GM18499 (cell line): ENCODE data around the gene FAM153A.
"Not testable (repeated sequence)": the region's sequence is repeated elsewhere in the genome, so short reads cannot be mapped to it uniquely, and the experiment has no call there.

Experiments used
- ATAC-seq: cut with Tn5 transposase; IDR thresholded peaks from one replicate; pipeline ENCODE4 v1.9.1; 2021; ENCODE audit warnings: moderate number of reproducible peaks; ENCODE audit not compliant: insufficient read depth, unreplicated experiment

FAM153A gene

DNA sequence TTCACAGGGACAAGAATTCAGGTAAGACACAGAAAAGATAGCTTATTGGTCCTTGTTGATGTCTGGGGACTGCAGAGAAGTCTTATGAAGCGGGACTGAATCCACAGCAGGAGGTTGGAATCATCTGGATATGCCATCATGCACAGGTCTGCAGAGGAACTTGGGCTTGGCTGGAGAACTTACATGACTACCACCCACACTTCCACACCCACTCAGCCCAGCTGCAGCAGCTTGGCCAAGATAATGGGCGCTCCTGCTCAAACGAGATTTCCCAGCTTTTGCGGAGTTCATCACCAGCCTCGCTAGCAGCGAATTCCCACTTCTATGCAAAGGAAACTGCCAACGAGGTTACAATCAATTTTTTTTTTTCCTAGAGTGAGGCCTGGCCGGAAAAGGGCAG is 21.7 kb downstream of the FAM153A start:
- not testable (repeated sequence) for ATAC-seq

DNA sequence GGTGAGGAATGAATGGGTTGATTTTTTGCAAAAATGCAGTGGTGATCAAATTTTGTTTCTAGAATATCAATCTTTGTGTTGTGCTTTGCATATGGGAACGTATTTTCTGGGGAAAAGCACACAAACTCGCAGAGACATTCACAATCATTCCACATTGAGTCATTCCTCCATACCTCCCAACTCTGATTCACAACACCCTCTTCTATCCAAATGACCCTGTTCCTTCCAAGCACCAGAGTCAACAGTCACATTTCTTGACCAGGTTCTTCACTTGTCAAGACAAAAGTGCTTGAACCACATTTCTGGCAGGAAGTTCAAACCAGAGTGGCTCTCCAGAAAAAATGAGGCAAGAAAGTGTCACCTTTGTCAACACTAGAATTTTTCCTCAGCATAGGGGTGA is 35.3 kb downstream of the FAM153A start:
- not testable (repeated sequence) for ATAC-seq

DNA sequence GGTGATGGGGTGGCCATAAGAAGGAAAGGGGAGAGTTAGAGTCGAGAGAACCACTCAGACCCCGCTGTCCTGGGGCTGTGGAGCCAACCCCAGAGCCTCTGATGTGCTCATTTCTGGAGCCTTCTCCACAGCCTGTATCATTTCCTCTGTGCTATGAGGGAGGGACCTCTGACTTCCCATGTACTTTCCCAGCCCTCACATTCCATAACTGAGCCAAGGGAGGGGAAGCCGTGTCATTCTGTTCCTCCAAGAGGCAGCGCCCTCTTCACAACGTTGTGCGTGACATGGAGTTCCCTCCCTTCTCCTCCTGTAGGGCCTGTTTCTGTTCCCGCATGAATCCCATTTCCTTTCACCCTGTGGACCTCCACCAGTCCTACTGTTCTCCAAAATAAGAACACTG is 57.8 kb downstream of the FAM153A start:
- ATAC-seq: not testable (repeated sequence)

DNA sequence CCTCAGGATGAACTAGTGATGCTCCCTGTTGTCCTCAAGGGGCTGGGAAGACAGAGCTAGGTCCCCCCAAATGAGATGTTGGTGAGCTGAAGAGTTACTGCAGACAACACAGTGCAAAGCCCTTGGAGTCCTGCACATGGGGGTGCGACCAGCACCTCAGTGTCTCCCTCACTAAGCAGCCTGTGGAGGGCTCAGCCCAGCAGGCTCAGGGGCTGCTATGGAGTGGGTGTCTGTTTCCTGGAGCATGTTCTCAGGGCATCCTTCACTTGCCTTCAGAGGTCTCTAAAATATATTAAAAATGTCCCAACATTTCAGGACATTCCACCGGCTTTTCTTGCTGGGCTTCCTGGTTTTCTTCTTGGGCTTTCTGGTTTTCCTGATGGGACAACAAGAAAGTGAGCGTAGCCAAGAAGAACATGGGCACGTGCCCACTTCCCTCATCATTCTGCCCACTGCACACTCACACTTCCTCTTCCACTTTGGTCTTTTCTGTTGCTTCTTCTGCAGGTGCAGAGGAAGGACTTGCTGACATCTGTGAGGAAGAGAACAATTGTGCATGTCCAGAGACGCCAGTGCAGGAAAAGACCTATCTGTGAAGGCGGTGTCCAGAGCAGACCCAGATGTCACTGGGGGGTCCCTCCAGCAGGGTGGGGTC is 58.7 kb downstream of the FAM153A start:
- not testable (repeated sequence) for ATAC-seq

DNA sequence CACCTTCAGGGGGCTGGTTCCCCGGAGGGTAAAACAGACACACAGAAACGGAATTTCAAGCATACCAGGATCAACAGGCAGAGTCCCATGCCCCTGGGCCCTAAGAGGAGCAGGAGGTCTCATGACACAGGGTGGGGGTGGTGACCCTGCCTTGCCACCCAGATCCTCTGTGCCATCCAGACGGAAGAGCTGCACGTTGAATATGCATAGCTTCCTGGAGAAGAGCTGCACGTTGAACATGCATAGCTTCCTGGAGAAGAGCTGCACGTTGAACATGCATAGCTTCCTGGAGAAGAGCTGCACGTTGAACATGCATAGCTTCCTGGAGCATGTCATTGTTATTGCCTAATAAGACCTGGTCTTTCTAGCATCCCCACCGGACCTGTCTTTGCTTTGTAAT is 59.9 kb downstream of the FAM153A start:
- ATAC-seq: not testable (repeated sequence)

DNA sequence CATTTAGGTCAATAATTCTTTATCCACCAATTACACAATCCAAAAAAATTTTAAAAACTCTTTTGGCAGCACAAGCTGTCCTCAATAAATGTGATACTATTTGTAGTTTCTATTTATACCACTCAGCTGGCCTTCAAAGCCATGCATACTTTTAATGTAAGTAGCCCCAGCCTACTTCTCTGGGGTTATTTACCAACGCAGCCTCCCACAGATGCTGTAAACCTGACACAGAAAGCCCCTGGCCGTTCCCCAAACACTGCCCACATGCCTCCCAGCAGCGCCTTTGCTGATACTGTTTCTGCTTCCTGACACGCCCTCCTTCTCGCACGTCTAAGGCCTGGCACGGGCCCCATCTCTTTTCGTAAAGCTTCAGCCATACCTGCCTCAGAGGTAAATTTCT is 62.7 kb downstream of the FAM153A start:
- not testable (repeated sequence) for ATAC-seq

DNA sequence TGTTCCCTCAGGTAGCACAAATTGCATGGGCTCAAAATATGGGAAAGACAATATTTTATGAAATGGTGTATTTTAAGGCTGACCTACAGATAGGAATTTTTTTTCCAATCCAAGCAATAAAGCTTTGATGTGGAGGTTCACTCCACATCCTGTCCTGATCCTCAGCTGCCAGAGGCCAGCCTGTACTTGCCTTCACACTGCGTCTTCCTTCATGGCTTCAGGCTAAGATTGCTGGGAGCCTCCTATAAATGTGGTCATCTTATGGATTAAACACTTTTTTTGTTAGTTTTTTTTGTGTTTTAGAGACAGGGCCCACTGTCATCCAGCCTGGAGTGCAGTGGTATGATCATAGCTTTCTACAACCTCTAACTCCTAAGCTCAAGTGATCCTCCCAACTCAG is 67.3 kb downstream of the FAM153A start:
- not testable (repeated sequence) for ATAC-seq

DNA sequence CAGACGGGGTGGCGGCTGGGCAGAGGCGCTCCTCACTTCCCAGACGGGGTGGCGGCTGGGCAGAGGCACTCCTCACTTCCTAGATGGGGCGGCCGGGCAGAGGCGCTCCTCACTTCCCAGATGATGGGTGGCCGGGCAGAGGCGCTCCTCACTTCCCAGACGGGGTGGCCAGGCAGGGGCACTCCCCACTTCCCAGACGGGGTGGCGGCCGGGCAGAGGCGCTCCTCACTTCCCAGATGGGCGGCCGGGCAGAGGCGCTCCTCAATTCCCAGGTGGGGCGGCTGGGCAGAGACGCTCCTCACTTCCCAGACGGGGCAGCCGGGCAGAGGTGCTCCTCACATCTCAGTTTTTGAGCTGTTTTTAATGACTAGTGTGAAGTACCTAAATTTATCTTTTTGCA is 86.6 kb downstream of the FAM153A start:
- not testable (repeated sequence) for ATAC-seq

DNA sequence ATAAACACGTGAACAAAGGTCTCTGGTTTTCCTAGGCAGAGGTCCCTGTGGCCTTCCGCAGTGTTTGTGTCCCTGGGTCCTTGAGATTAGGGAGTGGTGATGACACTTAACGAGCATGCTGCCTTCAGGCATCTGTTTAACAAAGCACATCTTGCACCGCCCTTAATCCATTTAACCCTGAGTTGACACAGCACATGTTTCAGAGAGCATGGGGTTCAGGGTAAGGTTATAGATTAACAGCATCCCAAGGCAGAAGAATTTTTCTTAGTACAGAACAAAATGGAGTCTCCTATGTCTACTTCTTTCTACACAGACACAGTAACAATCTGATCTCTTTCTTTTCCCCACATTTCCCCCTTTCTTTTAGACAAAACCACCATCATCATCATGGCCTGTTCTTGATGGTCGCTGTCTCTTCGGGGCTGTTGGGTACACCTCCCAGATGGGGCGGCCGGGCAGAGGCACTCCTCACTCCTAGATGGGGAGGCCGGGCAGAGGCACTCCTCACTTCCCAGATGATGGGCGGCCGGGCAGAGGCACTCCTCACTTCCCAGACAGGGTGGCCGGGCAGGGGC is 87.3 kb downstream of the FAM153A start:
- not testable (repeated sequence) for ATAC-seq

DNA sequence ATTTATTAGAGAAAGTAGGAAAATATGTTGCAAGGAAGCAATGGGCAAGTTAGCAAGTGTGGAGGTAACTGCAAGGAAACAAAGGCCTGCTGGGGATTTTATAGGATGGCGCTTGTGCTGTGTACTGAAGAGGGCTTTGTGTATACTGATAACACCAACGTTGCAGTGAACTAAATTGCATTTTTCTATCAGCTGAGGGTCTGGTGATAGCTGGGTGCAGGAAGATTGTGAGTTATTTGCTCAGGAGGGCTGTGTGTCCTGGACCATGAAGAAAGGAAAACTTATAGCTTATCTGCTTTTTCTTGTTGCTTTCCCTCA is 88.2 kb downstream of the FAM153A start:
- not testable (repeated sequence) for ATAC-seq

DNA sequence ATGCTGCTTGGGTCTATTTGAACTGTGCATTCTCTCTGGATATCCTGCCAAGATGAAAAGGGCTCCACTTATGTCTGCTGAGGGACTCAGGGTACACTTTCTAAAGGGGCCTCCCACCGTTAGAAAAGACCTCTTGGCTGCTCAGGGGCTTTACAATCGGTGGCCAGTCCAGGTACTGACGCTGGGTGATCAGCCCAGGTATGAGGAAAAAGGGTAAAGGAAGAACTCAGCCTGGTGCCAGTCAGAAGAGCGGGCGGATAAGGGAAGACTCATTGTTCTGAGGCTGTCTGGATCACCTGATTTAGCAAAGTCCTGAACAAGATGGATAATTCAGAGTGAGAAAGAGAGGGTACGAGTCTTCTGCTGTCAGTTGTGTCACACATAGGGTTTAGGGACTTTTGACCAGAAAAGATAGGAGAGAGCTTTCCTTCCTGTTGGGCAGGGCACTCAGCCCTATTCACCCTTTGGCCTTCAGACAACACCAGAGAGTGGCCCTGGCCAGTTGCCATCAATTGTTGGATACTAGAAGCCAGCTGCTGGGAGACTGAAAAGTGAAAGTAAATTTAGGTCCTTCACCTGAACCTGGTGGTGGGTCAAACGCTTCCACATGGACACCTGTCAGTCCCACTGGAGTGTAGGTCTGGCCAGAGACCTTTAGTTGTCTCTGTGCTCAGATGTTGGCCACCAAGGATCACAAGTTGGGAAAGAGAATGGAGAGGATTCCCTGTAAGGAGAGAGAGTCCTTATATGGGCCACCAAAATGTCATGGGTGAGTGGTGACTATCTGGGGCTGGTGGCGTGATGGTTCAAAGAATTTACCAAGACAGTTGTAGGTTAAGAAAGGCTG is 88.8 kb downstream of the FAM153A start:
- not testable (repeated sequence) for ATAC-seq

DNA sequence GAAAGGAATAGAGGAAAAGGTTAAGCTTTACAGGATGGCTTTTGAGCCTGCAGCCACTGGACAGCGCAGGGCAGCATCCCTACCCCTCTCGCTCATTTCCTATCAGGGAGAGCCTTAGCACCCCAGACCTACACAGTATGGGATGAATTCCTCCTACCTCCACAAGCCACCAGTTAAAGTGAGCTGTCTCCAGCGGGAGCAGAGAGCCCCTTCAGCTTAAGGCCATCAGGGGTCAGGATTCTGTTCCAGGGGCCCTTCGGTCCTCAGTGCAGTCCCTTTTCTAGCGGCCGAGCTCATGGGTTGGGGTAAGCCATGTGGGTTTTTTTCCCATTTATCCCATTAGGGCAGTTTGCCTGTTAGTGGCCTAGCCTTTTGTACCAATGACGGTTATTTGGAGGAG is 89.7 kb downstream of the FAM153A start:
- ATAC-seq: not testable (repeated sequence)

DNA sequence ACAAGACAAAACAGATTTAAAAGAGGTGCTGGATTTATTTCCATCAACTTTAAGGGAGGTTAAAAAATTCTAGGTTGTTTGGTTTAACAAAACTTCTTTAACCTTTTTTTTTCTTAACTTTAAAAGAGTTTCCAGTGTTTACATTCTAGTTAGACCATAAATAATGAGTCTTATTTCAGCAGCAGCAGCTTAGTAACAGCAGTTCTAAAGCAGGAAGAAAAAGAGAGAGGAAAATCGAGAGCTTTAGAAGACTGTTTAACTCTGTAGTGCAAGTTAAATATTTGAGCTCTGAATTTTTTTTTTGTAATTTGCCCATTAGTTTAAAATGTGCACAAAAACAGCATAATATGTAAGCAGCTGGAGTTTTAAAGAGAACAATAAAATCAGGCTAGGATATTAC is 90.2 kb downstream of the FAM153A start:
- ATAC-seq: not testable (repeated sequence)

DNA sequence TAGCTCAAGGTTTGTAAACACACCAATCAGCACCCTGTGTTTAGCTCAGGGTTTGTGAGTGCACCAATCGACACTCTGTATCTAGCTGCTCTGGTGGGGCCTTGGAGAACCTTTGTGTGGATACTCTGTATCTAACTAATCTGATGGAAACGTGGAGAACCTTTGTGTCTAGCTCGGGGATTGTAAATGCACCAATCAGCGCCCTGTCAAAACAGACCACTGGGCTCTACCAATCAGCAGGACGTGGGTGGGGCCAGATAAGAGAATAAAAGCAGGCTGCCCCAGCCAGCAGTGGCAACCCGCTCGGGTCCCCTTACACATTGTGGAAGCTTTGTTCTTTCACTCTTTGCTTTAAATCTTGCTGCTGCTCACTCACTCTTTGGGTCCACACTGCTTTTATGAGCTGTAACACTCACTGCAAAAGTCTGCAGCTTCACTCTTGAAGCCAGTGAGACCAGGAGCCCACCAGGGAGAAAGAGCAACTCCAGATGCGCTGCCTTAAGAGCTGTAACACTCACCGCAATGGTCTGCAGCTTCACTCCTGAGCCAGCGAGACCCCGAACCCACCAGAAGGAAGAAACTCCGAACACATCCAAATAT is 93.6 kb downstream of the FAM153A start:
- not testable (repeated sequence) for ATAC-seq

DNA sequence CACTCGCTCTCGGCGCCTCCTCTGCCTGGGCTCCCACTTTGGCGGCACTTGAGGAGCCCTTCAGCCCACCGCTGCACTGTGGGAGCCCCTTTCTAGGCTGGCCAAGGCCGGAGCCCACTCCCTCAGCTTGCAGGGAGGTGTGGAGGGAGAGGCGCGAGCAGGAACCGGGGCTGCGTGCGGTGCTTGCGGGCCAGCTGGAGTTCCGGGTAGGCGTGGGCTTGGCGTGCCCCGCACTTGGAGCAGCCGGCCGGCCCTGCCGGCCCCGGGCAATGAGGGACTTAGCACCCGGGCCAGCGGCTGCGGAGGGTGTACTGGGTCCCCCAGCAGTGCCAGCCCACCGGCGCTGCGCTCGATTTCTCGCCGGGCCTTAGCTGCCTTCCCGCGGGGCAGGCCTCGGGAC is 94.6 kb downstream of the FAM153A start:
- ATAC-seq: not testable (repeated sequence)

DNA sequence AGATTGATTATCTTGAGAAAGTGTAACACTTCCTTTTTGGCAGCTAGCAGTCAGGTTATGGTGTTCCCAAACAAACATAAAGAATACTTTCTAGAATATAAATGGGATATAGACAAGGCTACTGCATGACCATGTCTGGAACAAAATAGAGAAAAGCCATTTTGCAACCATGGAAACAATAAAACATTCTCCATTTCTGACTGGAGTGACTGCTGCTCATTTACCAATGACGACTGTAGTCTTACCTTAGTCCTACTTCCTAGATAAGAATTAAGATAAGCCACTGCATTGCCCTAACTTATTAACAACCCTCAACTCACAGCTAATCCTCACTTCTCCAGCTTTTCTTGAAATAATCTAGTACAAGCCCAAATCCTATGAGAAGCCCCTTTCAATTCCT is 100.8 kb downstream of the FAM153A start:
- not testable (repeated sequence) for ATAC-seq
